T1000 (cell line): ENCODE results near the gene NRG3.

ENCODE experiments used
- DNase-seq: peaks from one replicate; lab custom pipeline; 2025; ENCODE audit warnings: mixed read lengths; lab: John Stamatoyannopoulos, UW

Gene NRG3

DNA sequence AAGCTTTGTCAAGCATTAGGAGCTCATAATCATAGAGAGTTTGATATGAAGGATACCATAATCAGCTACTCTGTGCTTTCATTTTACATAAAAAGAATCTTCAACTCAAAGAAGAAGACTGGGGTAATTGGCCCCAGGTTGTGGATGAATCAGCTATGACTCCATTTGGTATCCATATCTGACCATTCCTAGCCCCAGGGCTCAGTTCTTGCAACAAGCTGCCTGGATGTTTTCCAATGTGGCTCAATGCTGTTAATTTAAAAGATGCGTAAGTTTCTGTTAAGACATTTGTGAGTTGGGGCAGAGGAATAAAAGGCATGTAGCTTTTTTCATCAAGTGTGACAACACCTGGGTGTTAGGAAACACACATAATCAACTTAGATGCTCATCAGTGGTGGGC is 951.1 kb downstream of the NRG3 start:
- peak; percentile 78 for DNase-seq

DNA sequence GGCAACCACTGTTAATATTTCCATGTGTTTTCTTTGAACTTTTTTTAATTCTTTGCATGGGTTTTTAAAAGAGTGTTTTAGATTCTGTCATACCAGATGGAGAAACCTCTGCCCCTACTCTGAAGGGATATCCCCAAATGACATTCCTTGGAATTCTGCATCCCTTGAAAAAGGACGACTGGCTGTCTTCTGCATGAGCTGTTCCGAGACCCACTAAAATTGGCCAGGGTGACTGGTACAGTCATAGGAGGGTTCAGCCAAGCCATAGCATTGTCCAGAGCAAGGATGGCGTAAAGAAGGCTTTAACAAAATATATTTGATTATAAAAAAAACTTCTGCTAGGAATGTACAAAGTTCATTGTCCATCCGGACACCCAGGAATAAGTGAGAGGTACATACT is 952.9 kb downstream of the NRG3 start:
- no peak for DNase-seq

DNA sequence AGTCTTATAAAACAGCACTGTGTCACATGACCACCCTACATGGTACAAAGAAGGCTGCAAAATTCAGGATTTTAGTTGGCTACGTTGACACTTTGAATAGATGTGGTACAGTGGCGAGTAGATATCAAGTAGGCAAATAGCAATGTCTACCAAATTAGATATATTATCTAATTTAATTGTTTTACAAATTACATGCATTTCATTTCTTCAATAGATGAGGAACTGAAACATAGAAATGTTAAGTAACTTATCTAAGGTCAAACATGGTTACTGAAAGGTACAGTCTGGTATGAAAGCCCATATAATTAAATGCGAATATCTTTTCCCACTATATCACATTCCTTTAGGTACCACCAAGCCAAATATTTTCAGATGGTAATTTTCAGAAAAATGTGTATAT is 972.2 kb downstream of the NRG3 start:
- no peak for DNase-seq

DNA sequence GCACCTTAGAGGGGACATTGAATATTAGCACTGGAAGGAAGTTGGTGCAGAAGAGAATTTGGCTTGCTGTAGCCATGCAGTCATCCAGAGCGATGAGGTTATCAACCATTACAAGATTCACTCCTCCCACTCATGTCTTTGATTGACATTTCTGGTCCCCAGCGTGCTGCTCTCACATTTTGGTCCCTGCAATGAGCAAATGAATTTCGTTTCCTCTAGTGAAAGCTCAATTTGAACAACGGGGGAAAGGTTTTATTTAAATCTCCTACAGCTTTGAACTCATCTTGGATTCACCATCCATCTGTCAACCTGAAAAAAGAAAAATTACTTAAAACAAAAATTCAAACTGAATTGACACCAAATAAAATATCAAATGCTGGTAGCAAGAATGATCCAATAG is 975.2 kb downstream of the NRG3 start:
- no peak for DNase-seq

DNA sequence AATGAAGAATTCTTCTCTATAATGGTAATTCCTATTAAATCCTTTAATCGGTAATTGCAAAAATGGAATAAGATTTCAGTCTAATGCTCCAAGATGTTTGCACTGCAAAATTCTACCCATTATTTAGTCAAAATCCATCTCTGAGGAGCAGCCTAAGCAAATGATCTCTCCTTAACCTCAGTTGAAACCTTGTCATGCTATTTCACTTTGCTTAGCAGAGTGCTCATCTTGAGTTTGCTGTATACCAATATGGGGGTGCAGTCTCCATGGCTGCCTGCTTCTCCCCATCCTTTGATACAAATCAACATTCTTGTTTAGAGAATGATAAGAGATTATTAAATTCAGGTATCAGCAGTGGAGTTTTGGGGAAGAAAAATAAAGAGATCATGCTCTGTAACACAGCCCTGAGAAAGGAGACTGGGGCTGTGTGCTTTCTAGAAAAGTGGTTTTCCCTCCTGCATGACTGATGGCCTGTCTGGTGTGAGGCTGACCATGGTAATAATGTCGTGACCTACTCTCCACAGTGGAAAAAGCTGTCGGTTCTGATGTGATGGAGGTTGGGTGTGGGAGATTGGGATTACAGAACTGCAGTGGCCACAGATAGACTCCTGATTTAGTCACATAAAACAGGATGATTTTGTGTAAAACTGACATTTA is 982.1 kb downstream of the NRG3 start:
- no peak for DNase-seq

DNA sequence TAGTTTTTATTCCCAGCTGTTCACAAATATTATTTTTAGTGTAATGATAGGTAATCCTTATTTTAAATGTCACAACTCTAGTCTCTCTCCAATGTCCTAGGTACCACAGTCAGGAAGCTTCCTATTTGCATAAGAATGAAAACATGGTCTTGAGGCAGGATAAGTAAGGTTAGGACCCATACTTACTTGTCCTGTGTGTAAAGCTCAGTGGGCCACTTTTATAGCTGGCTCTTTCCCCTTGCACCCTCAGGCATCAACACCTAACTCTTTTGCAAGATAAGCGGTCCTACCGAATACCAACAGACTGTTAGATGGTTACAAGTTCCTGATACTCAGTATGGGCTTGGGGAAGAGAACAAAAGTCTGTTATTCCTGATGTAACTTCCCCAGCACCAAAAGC is 986.9 kb downstream of the NRG3 start:
- DNase-seq = no peak

DNA sequence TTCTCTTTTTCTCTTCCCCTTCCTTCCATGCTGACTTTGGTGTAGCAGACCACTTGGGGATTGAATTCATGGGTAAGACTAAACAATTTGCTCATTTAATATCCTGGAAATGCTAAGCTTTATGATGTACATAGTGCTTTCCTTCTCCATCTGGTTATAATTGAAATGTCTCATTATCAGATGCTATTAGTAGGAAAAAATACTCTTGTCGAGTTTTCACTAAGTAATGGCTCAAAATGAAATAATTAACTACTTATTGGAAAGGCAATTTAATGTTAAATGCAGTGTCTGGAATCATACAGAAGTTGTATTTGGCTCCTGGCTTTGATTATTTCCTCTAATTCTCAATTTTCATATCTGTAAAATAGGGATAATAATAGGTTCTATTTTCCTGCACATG is 990.4 kb downstream of the NRG3 start:
- no peak for DNase-seq

DNA sequence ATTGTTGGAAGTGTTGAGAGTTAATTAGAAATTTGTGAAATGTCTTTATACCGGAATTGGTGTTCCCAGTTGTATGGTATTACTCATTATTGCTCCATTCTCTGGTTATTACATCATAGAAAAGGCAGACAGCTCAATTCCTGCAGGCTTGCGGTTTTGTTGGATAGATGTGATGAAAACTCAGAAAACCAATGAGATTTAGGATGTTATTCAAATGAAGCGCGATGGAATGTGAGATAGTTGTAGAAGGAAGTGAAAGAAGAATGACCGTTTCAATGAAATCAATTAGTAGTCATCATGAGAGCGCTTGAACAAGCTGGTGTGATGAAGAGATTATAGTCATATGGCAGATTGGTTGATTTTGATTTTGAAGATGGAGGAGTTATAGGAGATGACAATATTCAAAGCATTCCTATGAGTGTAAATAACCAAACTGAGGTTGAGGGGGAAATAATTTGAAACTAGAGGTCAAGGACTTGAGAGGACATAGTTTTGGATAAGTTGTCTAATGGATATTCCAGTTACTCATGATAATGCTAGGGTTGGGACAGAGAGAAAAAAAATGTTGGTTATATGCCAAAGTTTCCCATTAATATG is 991.5 kb downstream of the NRG3 start:
- DNase-seq = peak; percentile 30

DNA sequence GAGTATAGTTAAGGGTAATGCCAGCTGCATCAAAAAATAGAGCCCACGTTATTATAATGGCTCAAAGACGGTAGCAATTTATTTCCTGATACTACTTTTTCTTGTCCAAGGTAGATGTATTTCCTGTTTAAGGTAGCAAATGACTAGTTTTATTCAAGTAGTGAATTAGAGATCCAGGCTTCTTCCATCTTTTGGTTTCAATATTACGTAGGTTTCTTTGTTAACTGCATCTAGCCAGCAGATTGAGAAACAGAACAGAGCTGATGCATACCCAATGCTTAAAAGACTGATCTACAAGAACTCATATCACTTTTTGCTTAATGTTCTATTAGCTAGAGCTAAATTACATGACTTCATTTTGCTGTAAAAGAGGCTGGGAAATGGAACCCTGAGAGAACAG is 992.1 kb downstream of the NRG3 start:
- no peak for DNase-seq

DNA sequence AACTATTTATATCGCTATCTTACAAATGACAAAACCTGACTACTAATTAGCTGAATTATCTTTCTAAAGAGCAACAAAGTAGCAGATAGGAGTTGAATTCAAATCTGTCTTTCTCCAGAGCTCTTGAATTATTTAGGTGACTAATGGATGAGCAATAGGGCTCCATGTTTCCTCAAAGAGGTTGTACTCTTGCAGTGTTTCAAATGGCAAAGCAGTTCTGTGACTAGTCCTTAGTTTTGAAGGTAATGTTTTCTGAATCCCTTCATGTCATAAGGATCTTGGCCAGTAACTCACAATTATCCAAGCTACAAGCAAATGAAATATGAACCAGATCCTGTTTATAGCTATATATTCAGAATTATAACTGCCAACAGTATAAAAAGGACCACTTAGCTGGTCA is 999.7 kb downstream of the NRG3 start:
- DNase-seq = no peak

DNA sequence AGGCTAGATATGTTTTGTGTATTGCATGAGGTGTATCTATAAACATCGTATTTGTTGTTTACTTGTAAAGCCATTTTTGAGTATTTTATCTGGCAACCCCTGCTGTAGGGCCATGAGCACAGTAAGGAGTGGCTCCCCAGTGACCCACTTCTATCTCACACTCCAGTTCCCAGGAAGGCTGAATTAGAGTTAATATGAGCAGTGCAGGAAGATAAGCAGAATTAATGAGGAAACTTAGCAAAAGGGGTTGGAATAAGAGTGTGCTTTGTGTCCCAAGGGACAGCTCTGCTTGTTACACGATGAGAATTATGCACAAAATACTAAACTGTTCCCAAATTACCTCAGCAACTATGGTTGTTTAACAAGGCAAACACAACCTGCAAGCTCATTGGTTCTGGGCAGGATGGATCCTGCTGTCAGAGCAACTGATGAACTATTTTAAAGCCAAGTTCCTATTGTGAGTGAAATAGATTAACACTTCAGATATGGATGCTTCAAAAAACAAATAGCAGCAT is 1005.8 kb downstream of the NRG3 start:
- DNase-seq = no peak

DNA sequence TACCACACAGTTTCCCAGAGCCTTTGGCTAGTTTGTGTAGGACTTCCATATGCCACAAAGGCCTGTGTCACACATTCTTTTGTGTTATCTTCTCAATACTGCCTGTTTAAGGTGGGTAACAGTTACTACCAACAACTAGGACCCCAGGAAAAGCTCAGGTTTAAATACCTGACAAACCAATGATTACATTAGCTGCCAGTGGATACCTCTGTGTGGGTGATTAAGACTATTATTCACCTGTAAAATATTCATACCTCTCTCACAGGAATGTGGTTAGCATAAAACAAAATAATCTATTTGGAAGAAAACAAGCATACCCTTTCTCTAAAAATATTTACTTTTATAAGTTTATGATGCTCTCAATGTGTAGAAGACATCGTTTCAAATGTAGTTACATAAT is 1007.7 kb downstream of the NRG3 start:
- no peak for DNase-seq

DNA sequence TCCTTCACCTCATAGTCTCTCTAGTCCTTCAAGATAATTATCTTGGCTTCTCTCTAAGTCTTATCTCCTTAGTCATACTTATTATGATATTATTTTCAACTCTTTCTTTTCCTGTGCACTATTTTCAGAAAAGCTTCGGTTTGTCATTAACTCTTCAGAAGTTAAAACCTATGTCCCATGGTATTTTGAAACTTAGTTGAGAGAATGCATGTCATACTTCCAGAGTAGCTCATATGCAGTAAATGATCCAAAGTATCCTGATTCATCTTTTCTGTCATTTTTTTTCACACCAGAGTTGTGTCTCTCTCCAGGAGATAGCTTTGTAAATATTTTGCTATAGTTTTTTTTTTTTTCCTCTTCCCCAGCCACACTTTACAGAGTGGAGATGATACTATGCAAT is 1008.6 kb downstream of the NRG3 start:
- no peak for DNase-seq

DNA sequence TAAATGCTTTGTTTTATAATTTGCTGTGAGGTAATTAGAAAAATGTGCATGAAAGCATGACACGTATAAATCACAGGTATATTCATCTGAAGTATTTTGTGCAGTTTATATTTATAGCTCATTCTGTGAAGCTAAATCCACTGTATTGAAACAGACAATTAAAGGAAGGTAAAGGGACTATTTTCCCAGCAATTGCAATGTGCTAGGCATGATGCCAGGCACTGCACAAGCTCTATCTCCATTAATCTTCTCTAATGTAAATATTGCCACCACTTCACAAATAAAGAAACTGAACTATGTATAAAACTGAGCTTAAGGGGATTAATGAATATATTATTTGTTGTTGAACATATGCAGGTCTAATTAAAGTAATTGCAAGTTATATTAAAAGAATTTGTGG is 1012.5 kb downstream of the NRG3 start:
- no peak for DNase-seq

DNA sequence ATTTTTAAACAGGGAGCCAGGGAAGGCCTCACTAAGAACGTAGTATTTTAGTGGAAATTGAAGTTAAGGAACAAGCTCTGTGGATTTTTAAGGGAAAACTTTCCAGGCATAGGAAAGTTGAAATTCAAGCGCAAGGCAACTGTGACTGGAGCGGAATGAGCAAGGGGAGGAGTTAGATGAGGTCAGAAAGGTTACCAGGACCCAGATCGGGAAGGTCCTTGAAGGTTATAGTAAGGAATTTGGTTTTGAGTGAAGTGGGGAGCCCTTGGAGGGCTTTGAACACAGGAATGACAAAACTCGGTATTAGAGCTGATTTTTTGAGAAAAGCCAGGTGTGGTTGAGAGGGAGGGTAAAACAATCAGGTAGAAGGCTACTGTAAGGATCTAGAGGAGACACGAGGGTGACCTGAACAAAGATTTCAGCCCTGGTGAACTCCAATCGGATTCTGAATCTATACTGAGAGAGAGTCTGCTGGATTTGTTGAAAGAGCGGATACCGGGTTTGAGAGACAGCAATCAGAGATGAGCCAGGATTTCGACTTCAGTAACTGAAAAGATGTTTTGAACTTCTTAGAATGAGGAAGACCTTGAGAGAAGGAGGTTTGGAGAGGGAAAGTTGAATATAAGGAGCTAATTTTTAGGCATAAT is 1013.9 kb downstream of the NRG3 start:
- no peak for DNase-seq

DNA sequence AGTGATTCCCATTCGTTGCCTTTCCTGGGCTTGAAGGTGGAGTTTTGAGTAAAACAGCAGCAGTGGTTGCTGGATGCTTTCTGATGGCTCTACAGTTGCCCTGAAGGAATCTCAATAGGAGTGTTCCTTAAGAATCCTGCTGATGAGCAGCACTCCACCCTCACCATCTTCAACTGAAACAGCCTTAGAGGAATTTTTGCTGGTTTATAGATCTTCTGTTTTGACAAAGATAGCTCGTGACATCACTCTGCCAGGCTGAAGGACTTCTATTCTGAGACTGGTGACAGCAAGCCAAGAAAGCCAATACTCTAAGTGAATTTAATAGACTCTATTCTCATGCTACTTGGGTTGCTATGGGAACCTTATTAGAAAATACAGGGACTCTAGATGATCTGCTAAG is 1014.7 kb downstream of the NRG3 start:
- no peak for DNase-seq

DNA sequence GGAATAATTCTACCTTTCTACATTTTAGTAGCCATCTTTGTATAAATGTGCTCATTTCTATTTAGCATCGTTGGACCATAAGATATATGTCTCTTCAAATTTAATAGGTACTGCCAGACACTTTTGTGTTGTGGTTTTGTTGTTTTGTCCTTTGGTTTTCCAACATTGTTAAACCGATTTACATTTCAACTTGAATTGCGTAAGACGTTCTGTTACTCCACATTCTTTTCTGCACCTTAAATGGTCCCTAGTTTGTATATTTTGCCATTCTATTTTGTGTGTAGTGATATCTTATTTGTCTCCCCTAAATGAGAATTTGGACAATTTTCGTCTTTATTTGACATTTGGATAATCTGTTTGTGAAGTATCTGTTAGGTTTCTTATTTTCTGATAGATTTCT is 1015.6 kb downstream of the NRG3 start:
- no peak for DNase-seq

DNA sequence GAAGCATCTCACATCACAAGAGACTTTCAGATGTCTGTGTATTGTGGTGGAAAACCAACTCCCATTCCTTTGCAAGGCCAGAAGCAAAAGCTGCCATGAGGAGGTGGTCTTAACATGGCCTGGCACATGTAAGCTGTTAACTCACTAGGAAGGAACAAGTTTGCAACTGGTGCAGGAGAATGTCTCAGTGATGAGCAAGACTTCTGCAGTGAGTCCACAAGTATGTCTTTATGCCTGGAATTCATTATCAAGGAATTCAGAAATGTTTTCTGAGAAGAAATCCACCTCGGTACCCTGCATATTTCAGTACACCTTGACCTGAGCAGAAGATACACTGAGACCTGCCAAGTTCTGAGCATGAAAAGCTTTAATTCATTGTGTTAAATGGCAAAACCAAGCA is 1033.1 kb downstream of the NRG3 start:
- DNase-seq = no peak

DNA sequence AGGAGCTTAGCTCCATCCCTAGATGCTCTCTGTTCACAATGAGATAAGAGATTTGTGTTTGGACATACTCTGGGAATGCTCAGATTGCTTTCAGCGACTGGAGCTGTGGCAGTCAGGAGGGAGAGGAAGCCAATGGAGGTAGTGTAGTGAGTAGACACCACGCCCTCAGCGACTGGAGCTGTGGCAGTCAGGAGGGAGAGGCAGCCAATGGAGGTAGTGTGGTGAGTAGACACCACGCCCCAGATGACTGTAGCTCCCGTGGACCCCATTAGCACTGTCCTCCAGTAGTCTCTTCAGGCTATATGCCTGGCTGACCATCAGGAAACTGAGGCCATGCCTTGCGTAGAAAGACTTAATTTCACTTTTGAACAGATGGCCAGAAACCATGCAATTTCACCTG is 1033.8 kb downstream of the NRG3 start:
- no peak for DNase-seq

DNA sequence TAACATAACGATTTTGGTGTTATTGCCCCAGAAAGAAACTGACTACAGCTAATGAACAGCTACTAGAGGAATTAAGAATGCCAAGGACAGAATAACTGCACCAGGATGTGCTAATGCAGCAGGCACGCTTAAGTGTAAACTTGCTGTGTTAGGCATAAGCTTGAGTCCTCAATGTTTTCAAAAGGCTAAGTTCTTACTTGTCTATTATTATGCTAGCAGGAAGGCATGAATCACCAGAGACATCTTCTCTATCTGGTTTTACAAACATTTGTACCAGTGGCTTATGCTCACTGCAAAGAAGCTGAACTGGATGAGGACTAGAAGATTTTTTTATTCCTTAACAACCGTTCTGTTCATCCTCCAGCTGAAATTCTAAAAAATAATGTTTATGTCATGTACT is 1035.3 kb downstream of the NRG3 start:
- DNase-seq = no peak

DNA sequence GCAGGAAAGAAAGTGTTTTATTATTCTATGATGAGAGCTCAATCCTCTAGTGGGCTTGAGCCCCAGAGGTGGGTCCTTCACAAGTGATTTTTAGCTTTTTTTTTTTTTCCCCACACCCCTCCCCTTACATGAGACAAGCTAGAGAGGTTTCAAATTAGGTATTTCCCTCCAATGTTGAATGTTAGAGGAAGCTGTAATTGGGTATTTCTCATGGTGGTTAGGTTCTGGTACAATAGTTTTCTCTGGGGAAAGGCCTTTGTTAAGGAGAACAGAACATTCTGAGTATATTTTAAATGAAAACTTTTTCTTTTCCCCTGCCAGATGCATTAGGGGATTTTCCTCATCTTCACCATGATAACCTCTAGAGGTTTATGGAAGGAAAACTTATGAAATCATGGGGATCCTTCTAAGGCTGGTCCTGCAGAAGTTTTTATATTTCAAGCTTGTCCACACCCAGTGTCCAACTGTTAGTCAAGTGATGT is 1039.7 kb downstream of the NRG3 start:
- DNase-seq = no peak

DNA sequence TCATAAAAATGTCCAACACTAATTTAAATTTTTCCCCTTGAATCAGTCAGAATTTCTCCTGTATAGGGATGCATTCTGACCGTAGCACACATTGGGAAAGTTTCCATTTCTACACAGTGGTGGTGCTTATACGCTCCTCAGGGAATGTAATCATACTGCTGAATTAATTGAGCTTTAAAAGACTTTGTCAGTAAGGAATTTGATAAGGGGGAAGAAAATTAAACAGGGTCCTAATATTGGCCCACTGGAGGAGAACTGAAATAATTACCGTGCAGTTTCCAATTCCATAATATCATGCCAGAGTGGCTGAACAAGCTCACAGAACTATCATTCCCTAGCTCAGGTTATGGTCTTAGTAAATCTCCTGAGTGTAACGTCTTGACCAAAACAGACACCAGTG is 1041.9 kb downstream of the NRG3 start:
- DNase-seq = no peak

DNA sequence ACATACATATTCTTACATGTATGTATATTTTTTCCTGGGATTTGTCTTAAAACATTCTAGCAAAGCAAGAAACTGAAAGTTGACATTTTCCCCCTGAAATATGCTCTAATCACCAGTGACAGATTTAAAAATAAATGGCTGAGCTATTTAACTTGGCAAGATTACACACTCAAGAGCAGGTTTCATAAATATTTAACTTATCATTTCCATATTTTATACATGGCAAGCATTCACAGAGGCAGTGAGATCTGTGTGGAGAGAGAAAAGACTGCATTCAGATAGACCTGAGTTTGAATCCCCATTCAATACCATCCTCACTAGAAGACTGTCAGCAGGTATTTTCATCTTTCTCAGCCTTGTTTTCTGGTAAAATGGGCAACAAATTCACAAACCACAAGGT is 1043.0 kb downstream of the NRG3 start:
- no peak for DNase-seq
